A673 (cell line): ENCODE results near the gene SAP30BP. TPM values are rescaled to one million over a fixed set of nuclear protein-coding genes. Genes with fewer than 3 reads are reported as not detected.
A peak's percentile ranks its signal among the peaks of the same experiment; 100 is the strongest.

Source experiments
- BruUV-seq: library from RNA; stranded (reverse); fragments of 400-500 nt; replicated peaks from 2 replicates; lab custom pipeline; 2021; lab: Mats Ljungman, UMichigan
- CTCF ChIA-PET: fragments of 300-600 bp; sonication (Branson Sonifier 250); formaldehyde crosslinking; loops from one replicate; lab custom pipeline; 2022; ENCODE audit warnings: antibody characterized with exemption; lab: Charles Lee
- POLR2A ChIA-PET: fragments of 300-600 bp; sonication (Branson Sonifier 250); formaldehyde crosslinking; loops from one replicate; lab custom pipeline; 2022; ENCODE audit warnings: antibody characterized with exemption; ENCODE audit not compliant: low non-redundant PET; lab: Charles Lee
- DNase-seq: peaks from one replicate; pipeline ENCODE4 v3.0.0-alpha.2; 2015; ENCODE audit warnings: low spot score
- H3K27ac ChIP-seq: fragments of 200-600 bp; sonication (generic); 2 replicates; pipeline ENCODE4 v1.5.1; 2016; ENCODE audit warnings: mixed run types, low read depth, mild to moderate bottlenecking, mixed read lengths, antibody characterized with exemption, low read length; ENCODE audit not compliant: poor library complexity, severe bottlenecking
- H3K27me3 ChIP-seq: fragments of 200-600 bp; sonication (generic); replicated peaks from 2 replicates; pipeline ENCODE4 v1.6.1; 2017; ENCODE audit warnings: mixed run types, low read depth, mild to moderate bottlenecking, mixed read lengths, antibody characterized with exemption, low read length; ENCODE audit not compliant: insufficient read depth, poor library complexity
- H3K36me3 ChIP-seq: fragments of 200-600 bp; sonication (generic); 2 replicates; pipeline ENCODE4 v1.6.1; 2016; ENCODE audit warnings: mixed run types, mild to moderate bottlenecking, mixed read lengths, antibody characterized with exemption, low read length; ENCODE audit not compliant: insufficient read depth, poor library complexity, severe bottlenecking
- H3K4me1 ChIP-seq: fragments of 200-600 bp; sonication (generic); 2 replicates; pipeline ENCODE4 v1.6.1; 2017; ENCODE audit warnings: mixed run types, mild to moderate bottlenecking, mixed read lengths, antibody characterized with exemption, low read length; ENCODE audit not compliant: insufficient read depth, poor library complexity, severe bottlenecking
- H3K4me3 ChIP-seq: fragments of 200-600 bp; sonication (generic); 2 replicates; pipeline ENCODE4 v1.5.1; 2016; ENCODE audit warnings: low read depth, mixed run types, mild to moderate bottlenecking, mixed read lengths, low read length; ENCODE audit not compliant: poor library complexity, severe bottlenecking
- H3K9me3 ChIP-seq: fragments of 200-600 bp; sonication (generic); 2 replicates; pipeline ENCODE4 v1.6.1; 2016; ENCODE audit warnings: mixed run types, low read depth, mild to moderate bottlenecking, mixed read lengths, antibody characterized with exemption, low read length; ENCODE audit not compliant: poor library complexity, severe bottlenecking
- EZH2 ChIP-seq: fragments of 200-600 bp; sonication (generic); IDR thresholded peaks from 2 replicates; pipeline ENCODE4 v1.6.1; 2017; ENCODE audit warnings: borderline replicate concordance, low read depth, mild to moderate bottlenecking, mixed read lengths, antibody characterized with exemption, low read length; ENCODE audit not compliant: poor library complexity, severe bottlenecking
- intact Hi-C: fragments of 100-400 bp; cut with micrococcal nuclease; formaldehyde crosslinking; loops from one replicate; pipeline ENCODE4 v1.10.0; 2022; ENCODE audit not compliant: unreplicated experiment
- total RNA-seq: library from RNA; stranded (reverse); gene quantifications from 2 replicates; pipeline ENCODE4 v1.2.3, GENCODE V29; 2021
- TF ChIP-seq, protein P1 (sequence below): fragments of 300-800, 200-600 bp; sonication (generic); conservative IDR thresholded peaks from 2 replicates; pipeline ENCODE4 v1.5.1; 2017; ENCODE audit warnings: low read depth, mild to moderate bottlenecking, antibody characterized with exemption, low read length, moderate library complexity, mixed read lengths

The SAP30BP gene
- total RNA-seq, 1 experiment from 2014 or later: 98.1 TPM

DNA sequence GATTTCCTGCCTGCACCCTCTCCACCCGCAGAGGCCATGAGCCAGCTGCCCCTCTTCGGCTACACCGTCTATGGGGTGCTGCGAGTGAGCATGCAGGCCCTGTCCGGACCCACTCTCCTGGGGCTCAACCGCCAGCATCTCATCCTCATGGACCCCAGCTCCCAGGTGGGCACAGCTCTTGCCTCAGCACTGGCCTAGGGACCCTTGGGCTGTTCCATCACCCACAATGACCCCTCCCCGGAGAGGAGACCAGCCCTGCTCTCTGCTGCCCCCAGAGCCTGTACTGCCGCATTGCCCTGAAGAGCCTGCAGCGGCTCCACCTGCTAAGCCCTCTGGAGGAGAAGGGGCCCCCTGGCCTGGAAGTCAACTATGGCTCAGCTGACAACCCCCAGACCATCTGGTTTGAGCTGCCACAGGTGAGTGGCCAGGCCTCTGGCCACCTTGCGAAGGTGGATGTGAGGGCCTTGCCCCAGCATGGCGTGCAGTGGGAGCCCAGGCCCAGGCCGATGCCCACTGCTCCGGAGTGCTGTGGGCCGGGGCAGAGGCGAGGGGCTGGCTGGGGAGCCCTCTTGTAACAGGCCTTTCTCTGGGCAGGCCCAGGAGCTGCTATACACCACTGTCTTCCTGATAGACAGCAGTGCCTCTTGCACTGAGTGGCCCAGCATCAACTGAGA, 41.2 kb upstream of the SAP30BP start:
- Histone ChIP-seq H3K27me3 (no peaks in the 10 kb centered on the region), H3K4me1 (no peaks in the 10 kb centered on the region), H3K36me3 (no peaks in the 10 kb centered on the region), H3K4me3 (no peak overlapping the region), H3K9me3 (no peaks in the 10 kb centered on the region), H3K27ac (no peak overlapping the region)
- CTCF ChIA-PET: interaction anchor here (2.1 kb wide), 1 partner anchor 25 kb away, joined by 6 read pairs; no protein-coding TSS in a partner anchor
- TF ChIP-seq, protein P1, sequence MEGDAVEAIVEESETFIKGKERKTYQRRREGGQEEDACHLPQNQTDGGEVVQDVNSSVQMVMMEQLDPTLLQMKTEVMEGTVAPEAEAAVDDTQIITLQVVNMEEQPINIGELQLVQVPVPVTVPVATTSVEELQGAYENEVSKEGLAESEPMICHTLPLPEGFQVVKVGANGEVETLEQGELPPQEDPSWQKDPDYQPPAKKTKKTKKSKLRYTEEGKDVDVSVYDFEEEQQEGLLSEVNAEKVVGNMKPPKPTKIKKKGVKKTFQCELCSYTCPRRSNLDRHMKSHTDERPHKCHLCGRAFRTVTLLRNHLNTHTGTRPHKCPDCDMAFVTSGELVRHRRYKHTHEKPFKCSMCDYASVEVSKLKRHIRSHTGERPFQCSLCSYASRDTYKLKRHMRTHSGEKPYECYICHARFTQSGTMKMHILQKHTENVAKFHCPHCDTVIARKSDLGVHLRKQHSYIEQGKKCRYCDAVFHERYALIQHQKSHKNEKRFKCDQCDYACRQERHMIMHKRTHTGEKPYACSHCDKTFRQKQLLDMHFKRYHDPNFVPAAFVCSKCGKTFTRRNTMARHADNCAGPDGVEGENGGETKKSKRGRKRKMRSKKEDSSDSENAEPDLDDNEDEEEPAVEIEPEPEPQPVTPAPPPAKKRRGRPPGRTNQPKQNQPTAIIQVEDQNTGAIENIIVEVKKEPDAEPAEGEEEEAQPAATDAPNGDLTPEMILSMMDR: peak; percentile 75
- no peak for TF ChIP-seq EZH2
- DNase-seq: peak; percentile 44
- POLR2A ChIA-PET: no interaction called here
- intact Hi-C loops: no loop called here
- BruUV-seq: no TSS peak

DNA sequence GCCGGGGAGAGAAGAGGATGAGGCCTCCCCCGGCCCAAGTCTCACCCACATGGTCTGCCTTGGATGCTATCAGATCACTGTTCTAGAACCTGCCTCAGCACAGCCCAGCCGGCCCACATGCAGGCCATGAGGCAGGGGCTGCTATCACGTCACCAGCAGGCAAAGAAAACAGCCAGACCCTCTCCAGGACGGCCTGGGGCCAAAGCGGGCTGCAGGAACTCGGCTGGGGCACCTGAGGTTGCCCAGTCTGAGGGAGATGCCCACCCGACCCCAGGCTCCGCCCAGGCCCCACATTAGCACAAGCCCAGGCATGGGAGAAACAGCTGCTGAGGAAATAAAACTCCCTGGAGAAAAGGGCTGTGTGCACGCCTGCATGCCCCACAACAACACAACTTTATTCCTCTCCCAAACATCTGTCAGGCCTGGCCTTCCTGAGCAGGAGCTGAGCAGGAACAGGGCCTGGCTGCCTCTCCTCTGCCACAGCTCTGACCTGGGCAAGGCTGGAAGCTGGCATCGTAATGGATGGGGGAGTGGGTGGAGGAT, 40.6 kb upstream of the SAP30BP start:
- Histone ChIP-seq H3K9me3 (no peaks in the 10 kb centered on the region), H3K36me3 (no peaks in the 10 kb centered on the region), H3K4me3 (no peak overlapping the region), H3K4me1 (no peaks in the 10 kb centered on the region), H3K27ac (no peak overlapping the region), H3K27me3 (no peaks in the 10 kb centered on the region)
- CTCF ChIA-PET: interaction anchor here (0.6 to 0.9 kb wide), 2 partner anchors 25 to 41 kb away, joined by 3 read pairs; no protein-coding TSS in a partner anchor
- intact Hi-C loops: no loop called here
- no peak for TF ChIP-seq EZH2
- TF ChIP-seq, protein P1: no peak
- BruUV-seq: no TSS peak
- no peak for DNase-seq
- POLR2A ChIA-PET: no interaction called here

DNA sequence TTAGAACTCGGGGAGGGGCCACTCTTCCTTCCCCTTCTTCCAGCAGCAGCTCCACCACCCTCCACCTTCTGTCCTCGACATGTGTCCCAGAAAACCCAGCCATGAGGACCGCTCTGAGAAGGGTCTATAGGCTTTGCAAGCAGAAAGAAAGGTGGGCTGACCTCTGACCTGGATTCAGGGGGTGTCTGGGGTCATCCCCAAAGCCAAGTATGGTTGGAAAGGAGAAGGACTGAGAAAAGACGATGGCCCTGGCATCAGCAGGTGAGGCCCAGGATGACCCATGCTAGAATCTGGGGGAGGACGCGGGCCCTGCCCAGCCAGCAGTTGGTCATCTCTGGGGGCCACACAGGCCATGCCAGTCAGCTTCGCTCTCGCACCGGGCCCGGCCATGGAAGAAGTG, 40.0 kb upstream of the SAP30BP start:
- CTCF ChIA-PET: interaction anchor here (0.6 to 0.9 kb wide), 2 partner anchors 26 to 41 kb away, joined by 3 read pairs; no protein-coding TSS in a partner anchor
- intact Hi-C loops: no loop called here
- H3K4me1 ChIP-seq: no peaks in the 10 kb centered on the region
- no peak for DNase-seq
- no peak overlapping the region for H3K27ac ChIP-seq
- BruUV-seq: no TSS peak
- no peak overlapping the region for H3K4me3 ChIP-seq
- TF ChIP-seq, protein P1: no peak
- no peak for TF ChIP-seq EZH2
- H3K27me3 ChIP-seq: no peaks in the 10 kb centered on the region
- POLR2A ChIA-PET: no interaction called here
- H3K9me3 ChIP-seq: no peaks in the 10 kb centered on the region
- H3K36me3 ChIP-seq: no peaks in the 10 kb centered on the region
